ENCODE results near the gene TFR2.

TFR2 gene

DNA sequence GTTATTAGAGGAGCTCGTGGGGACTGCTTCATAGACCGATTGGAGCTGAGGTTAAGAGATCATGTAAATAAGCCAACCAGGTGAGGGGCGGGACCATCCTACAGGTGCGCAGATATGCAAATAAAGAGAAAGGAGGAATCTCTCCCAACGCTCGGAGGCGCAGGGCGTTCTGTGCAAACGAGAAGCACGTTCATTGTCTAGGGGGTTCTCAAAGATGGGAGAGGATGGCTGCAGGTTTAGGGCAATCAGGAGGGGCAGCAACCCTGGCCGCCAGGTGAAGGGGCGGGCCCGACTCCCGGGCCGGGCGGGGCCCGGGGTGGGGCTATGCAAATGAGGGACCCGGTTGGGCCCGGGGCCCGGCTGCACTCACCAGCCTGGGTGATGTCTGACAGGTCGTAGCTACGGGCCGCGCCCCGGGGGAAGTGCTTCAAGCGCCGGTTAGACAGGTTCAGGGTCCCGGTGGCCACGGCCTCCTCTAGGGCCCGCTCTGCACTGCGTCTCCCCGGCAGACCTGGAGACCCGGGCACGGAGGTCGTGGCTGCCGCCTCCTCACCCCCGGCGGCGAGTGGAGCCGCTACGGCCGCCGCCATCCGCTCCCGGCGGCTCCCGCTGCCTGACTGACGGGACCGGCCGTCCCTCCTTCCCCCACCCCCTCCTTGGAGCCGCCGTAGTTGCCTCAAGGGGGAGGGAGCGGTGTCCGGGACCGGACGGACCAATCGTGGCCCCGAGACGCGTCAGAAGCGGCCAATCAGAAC is 55.7 kb downstream of the TFR2 start, which contains the start of gene LRCH4:
Gene LRCH4, minus strand, starts transcription at position 619 of the 755 bp plus-strand sequence. Its CDS starts 29 bp downstream, at position 590.
- no peak for DNase-seq

DNA sequence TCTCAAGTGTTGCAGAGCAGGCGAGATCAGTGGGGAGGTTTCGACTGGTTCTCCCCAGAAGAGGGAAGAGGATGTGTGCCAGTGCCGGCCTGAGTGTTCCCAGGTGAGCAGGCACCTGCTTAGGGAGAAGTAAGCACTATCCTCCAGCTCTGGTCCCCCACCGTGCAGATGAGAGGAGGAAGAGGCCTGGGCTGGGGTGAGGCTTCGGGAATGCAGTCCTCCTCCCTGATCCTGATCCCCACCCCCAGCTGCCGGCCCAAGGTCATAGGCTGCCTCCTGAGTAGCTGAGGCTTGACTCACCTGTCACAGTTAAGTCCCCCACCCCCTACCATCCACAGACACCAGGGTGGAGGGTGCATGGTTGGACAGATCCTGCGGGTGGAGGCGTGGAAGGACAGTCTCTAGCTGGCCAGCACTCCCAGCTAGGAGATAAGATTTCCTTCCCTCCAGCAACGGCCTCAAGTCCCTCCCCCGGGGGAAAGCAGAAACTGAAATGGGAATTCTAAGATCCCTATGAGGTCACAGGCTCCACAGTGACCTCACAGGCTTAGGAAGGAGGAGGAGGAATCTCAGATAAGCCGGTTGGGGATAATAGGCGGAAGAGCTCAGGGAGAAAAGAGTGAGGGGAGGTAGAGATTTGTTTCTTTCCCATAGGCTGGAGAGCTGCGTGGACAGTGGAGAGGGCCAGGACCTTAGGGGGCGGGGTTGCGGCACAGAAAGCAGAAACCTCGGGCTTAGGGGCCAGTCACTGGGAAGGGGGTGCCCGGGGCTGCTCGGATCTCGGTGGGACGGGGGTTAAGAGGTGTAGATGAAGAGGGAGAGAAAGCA is 56.5 kb downstream of the TFR2 start:
- no peak for DNase-seq

GRCh38 chr7:100584054-100584682 is 57.2 kb downstream of the TFR2 start:
- no peak for DNase-seq

- DNase-seq, result no peak
Observed at GRCh38 chr7:100583132-100584053, 58.0 kb downstream of the TFR2 start.

- DNase-seq, result no peak
Observed at GRCh38 chr7:100582650-100583049, 58.7 kb downstream of the TFR2 start.

DNA sequence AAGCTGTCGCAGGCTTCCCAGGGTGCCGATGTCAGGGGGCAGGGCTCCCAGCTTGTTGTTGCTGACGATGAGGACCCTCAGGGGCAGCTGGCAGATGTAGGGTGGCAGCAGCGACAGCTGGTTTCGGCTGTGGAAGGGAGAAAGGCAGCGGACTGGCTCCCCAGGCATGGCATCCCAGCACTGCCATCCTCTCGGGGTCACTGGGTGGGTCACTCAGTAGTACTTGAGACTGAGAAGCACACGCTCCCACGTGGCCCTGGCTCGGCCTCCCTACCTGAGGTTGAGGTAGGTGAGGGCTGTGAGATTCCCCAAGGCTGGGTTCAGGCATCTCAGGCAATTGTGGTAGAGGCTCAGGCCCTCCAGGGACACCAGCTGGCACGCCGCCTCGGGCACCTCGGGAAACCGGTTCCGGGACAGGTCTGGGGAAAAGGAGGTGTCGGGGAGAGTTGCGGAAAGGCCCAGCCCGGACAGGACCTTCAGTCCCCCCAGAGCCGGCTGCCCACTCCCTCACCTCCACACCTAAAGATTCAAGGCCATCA is 59.2 kb downstream of the TFR2 start:
- DNase-seq, result no peak

- no peak for DNase-seq
Observed at GRCh38 chr7:100580466-100581283, 60.7 kb downstream of the TFR2 start.

GRCh38 chr7:100578246-100579183 is 62.8 kb downstream of the TFR2 start:
- DNase-seq, result no peak

GRCh38 chr7:100577507-100577906 is 63.8 kb downstream of the TFR2 start:
- DNase-seq, result no peak

- DNase-seq, result no peak
Observed at GRCh38 chr7:100577103-100577502, 64.2 kb downstream of the TFR2 start.

GRCh38 chr7:100576384-100576993 is 64.9 kb downstream of the TFR2 start:
- no peak for DNase-seq

- DNase-seq, result no peak
Observed at GRCh38 chr7:100575746-100576383, 65.5 kb downstream of the TFR2 start.

DNA sequence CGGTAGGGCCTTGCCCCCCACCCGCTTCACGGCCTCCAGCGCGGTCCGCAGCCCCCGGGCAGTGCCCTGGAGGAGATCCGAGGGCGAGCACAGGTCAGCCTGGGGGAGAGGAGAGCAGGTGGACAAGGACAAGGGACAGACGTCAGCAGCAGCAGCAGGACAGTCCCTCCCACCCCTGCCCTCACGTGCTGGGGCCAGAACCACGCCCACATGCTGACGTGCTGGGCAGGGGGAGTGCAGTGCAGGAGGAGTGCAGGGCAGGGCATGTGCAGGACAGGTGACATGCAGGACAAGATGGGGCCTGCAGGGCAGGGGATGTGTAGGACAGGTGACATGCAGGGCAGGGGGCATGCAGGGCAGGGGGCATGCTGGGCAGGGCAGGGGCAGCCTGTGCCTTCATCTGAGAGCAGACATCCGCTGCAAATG is 66.1 kb downstream of the TFR2 start:
- DNase-seq, result no peak

DNA sequence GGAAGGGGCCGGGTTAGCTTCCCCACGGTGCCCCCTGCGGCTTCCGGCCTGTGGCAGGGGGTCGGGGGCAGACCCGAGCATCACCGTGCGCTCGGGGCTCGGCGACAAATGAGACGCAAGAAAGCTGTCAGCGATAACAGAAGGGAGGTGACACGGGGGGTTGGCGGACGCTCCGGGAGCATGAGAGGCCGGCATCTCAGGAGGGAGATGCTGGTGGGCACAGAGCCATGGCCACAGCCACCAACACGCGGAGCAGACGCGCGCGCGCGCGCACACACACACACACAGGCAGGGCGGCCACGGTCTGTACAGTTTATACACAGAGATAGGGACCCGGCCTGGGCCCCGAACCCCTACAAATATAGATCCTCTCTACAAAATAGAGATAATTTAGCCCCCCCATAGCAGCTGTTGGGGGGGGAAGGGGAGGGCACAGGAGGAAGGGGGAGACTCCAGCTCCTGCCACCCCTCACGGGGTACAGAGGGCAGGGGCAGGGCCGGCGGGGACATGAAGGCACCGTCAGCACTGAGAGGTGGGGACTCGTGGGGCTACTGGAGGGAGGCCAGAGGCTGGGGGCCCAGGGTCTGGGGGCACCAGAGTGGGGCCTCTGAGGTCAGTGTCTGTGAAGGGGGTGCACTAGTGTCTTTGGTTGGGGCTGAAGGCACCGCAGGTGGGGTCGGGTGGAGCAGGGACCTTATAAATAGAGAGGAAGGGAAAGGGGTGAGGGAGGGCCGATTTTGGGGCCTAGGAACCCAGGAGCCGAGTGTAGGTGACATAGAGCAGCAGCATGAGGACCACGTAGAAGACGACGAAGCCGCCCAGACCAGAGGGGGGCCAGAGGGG is 66.8 kb downstream of the TFR2 start:
- no peak for DNase-seq

- DNase-seq, result no peak
Observed at GRCh38 chr7:100573691-100574361, 67.5 kb downstream of the TFR2 start, which contains the start of gene SAP25. Gene SAP25 (minus strand): TSS chr7:100573900. CDS start chr7:100573742, 158 bp downstream.

DNA sequence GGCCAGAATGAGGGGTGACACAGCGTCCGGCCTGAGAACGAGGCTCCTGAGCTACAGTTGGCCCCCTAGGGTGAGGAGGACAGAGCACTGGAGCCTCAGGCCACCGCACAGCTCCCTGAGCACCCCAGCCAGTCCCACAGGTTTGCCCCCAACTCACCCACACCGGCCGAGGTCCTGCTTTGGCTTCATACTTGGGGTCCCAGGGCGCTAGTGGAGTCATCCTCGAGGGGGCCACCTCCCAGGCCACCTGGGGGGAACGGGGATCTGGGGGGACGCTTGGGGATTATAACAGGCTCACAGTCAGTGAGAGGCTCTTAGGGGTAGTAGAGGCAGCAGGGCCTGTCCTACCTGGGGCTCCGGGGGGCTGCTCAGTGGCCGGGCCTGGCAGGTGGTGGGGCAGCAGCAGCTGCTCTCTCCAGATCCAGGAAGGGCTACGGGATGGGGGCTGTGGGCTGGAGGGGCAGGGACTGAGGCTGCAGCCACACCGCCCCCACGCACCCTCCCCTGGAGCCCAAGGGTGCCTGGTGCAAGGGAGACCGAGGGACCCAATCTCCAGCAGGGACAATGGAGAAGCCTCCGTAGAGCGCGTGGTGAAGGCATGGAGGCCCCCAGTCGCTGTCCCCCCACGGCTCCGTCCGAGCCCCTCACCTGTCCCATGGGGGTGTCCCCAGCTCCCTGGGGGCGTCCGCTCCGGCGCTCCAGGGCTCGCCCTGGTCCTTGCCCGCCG is 68.2 kb downstream of the TFR2 start:
- no peak for DNase-seq
